DMS153 treated with DMSO at 0.1 percent for 48 hours (cell line): Measurements from ENCODE around the gene TCTN1.
"Not testable (repeated sequence)": the region's sequence is repeated elsewhere in the genome, so short reads cannot be mapped to it uniquely, and the experiment has no call there.

Experiments used
- DNase-seq: peaks from one replicate; lab custom pipeline; 2025; ENCODE audit not compliant: unreplicated experiment; lab: John Stamatoyannopoulos, UW

TCTN1 gene

GRCh38 chr12:110638796-110639195 lies 24.9 kb downstream of the TCTN1 start:
- no peak for DNase-seq

- no peak for DNase-seq
Observed at GRCh38 chr12:110639336-110640141, 25.6 kb downstream of the TCTN1 start.

- no peak for DNase-seq
Observed at GRCh38 chr12:110640275-110641025, 26.5 kb downstream of the TCTN1 start.

DNA sequence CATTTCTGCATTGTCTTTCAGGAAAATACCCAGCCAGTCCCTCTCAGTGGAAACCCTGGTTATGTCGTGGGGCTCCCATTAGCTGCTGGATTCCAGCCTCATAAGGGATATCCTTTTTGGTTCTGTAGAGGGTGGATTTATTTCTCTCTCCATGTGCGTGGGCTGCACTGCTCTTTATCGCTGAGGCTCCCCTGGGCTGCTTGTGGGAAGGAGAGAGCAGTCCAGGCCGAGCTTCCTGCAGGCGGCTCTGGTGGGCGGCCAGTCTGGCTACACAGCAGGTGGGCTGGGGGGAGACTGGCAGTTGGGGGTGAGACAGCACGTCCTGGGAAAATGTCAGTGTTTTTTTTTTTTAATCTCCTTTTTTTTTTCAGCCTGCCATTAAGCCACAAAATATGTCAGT lies 27.6 kb downstream of the TCTN1 start:
- DNase-seq: no peak

DNA sequence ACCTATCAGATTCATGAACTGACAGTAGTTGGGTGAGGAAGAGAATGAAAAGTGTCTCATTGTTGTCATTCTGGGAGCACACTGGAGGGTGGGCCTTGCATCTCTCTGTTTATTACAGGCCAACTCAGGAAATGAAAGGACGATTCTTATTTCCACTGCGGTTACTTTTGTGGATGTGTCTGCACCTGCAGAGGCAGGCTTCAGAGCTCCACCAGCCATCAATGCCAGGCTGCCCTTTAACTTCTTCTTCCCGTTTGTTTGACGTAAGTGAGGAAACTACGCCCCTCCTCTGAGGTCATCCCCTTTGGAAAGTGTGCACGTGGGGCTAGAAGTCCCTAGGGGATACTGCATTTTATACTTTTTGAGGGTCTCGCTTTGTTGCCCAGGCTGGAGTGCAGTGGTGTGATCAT lies 33.7 kb downstream of the TCTN1 start:
- DNase-seq: no peak

DNA sequence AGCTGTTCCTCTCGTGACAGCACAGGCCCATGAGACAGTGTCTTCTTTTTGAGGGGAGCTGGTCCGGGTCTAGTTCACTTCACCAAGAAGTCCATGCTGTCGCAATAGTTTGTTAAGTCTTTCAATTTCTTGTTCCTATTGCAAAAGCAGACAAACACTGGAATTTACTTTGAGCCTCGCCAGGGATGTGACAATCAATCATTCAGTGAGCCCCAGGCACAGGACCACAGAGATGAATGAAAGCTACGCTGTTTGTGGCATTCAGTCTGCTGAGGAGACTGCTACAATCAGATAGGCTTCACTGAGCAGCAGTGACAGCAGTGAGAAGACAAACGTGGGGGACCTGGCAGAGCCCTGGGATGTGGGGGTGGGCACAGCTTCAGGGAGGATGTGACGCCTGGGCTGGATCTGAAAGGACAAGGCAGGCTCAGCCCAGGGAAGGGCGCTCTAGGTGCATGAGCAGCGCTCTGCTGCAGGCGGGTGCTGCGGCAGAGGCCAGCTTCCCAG lies 35.5 kb downstream of the TCTN1 start:
- DNase-seq: no peak

GRCh38 chr12:110654238-110654637 lies 40.3 kb downstream of the TCTN1 start:
- DNase-seq: not testable (repeated sequence)

DNA sequence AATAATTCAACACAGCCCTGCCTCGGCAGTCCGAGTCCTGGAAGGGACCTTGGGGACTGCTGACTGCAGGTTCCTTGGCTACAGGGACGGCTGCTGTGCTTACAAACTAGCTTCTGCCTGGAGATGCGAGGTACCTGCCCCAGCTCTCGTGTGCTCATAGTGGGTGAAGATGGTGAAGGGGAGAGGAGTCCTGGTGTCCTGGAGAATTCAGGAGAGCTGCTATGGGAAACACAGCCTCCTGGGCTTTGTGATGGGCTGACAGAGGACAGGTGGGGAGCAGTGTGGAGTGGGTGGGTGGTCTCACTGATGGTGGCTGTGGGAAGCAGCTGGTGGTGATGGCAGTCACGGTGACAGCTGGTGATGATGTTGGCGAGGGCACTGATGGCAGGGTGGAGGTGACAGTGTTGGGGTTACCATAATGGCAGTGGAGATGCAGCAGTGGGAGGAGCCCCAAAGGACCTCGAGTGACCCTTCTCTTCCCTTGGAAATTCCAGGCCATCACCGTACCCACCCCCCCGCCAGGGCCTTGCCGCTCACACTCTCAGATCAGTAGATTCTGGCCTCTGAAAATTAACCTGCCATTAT lies 42.2 kb downstream of the TCTN1 start:
- no peak for DNase-seq

DNA sequence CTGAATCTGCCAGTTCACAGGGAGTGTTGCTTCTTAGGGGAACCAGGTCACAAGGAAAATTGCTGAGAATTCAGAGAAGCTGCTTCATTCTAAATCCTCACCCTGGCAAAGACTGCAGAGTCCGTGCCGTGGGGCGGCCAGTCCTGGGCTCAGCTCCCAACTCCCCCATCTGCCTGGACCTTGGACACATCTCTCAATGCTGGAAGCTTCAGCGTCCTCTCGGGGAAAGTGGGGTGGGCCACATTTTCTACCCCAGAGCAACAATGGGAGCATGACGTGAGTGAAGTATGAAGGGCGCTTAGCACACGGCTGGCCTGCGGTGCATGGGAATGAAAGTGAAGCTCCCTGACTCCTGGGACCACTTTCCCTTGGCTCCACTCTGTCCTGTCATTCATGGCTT lies 43.8 kb downstream of the TCTN1 start:
- DNase-seq: no peak

- no peak for DNase-seq
Observed at GRCh38 chr12:110658242-110658641, 44.3 kb downstream of the TCTN1 start.

GRCh38 chr12:110658878-110659277 lies 44.9 kb downstream of the TCTN1 start:
- DNase-seq: no peak

DNA sequence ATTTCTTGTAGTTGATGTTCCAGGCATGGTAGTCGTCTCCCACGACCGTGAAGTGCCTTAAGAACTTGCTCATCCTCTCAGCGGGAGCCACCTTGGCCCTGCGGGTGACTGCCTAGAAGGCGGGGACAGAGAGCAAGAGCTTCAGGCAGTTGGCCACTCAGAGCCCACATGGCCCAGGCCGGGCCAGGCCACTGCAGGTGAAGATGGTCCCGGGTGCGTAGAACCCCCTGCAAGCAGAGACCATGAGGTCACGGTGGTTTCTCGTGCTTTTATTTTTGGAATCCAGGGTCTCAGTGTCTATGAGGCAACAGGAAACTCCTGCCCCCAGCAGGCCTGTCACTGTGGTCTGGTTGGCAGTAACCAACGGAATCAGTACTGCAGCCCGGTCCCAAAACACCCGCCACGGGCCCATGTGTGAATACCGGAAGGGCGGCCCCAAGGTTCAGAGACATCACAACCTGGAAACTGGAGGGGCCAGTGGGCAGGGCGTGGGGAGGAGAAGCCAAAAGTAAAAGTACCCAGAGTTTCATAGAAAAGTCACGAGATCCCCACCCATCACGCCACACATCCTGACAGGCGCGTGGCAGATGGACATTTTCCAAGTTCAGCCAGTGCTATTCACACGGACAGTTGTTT lies 47.5 kb downstream of the TCTN1 start:
- no peak for DNase-seq

DNA sequence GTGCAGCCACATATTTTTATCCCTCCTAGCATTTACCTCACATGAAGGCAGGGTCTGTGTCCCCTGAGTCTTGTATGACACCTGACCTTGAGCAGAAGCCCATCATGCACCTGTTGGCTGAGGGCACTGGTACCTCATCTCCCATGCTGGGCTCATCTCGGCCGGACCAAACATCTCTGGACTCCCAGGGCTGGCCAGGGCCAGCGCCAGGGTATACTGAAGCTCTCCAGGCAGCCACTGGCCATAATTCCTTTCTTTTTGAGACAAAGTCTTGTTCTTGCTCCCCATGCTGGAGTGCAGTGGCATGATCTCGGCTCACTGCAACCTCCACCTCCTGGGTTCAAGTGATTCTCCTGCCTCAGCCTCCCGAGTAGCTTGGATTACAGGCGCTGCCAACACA lies 53.0 kb downstream of the TCTN1 start:
- DNase-seq: no peak

GRCh38 chr12:110667671-110668070 lies 53.7 kb downstream of the TCTN1 start:
- no peak for DNase-seq

DNA sequence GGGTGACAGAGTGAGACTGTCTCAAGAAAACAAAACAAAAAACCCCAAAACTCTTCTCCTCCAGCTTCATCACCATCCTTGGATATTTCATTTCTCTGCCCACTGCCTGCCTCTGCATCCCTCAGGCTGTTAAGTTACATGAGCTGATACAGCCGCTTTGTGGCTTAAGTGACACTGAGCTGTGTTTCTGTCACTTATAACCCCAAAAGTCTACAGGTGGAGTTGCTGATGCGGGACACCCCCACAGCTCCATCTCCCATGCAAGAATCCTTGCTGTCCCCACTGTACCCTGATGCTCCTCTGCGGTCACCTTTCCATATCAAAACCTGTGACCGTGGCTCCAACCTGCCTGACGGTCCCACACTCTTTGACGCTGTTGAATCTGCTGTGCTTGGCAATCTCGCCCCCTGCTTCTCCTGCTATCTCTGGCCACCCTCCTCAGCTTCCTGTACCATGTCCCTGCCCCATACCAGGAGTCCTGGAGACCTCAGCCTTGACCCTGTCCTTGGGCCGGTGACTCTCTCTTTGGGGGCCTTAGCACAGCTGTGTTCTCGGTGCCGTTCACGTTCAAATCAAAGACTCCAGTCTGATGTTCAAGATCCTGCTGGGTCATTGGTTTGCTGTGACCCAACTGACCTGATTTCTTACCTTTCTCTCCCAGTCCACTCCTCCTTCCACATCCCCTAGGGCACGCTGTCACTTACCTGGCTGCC lies 54.7 kb downstream of the TCTN1 start:
- DNase-seq: no peak

GRCh38 chr12:110669193-110669502 lies 55.2 kb downstream of the TCTN1 start:
- no peak for DNase-seq

DNA sequence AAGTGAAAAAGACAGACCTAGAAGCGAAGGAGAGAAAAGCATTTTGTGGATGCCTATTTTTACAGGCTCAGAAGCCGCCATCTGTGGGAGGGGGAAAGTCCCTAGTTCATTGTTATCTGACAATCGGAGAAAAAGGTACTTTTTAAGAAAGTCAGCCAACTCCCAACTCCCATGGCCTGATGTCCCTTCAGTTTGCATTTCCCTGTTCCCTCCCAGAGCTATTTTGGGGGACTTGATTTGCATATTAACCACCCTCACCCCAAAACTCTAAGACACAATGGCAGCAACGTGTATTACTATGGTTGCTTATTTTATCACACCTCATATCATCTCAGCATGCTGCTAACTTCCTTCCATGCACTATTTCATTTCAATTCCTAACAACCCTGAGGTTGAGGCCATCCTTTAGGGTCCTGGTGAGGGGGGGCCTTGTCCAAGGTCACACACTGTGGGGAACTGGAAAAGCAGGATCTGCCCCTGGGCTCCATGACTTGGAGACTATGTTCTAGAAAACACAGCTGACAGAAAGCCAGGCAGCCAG lies 56.3 kb downstream of the TCTN1 start:
- DNase-seq: no peak

DNA sequence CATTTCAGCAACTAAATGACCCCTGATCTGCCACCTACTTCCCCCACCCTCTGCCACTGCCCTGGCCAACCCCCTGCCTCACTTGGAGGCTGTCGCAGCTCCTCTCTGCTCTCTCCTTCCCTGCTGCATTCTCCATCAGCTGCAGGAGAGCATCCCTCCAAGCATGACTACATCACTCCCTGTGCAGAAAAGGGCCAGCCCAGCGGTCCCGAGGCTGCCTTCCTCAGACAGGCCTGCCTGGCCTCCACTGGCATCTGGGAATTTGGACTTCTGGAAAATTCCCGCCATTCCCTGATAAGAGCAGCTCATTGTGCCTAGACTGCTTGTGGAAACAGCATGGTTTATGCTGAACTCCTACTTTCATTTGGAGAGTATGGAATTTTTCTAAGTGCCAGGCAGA lies 62.2 kb downstream of the TCTN1 start:
- DNase-seq: no peak

- DNase-seq: no peak
Observed at GRCh38 chr12:110677206-110677911, 63.4 kb downstream of the TCTN1 start.

- no peak for DNase-seq
Observed at GRCh38 chr12:110677982-110678381, 64.1 kb downstream of the TCTN1 start.
